SK-N-SH (cell line): ENCODE results near the gene ZNF491.

Experiments
- CTCF ChIP-seq: fragments of 200-600 bp; sonication (generic); IDR thresholded peaks from 2 replicates; pipeline ENCODE4 v1.6.1; 2017; ENCODE audit warnings: antibody characterized with exemption, mild to moderate bottlenecking, moderate library complexity
- FOXJ3 ChIP-seq: sonication (generic); formaldehyde crosslinking; IDR thresholded peaks from 2 replicates; pipeline ENCODE4 v1.5.1; 2020; ENCODE audit warnings: mild to moderate bottlenecking, missing genetic modification reagents
- GABPA ChIP-seq: IDR thresholded peaks from 2 replicates; pipeline ENCODE4 v1.4.0; 2012; ENCODE audit warnings: low read depth, mild to moderate bottlenecking
- JUND ChIP-seq: IDR thresholded peaks from 2 replicates; pipeline ENCODE4 v1.4.0; 2012
- MAX ChIP-seq: IDR thresholded peaks from 2 replicates; pipeline ENCODE4 v1.4.0; 2012; ENCODE audit warnings: low read depth
- NFIC ChIP-seq: IDR thresholded peaks from 2 replicates; pipeline ENCODE4 v1.4.0; 2012; ENCODE audit warnings: borderline replicate concordance
- POLR2AphosphoS5 ChIP-seq: IDR thresholded peaks from 2 replicates; pipeline ENCODE4 v1.6.1; 2012; ENCODE audit warnings: low read depth, low read length
- TAF1 ChIP-seq: IDR thresholded peaks from 2 replicates; pipeline ENCODE4 v1.6.1; 2012; ENCODE audit warnings: low read depth, mild to moderate bottlenecking, low read length, moderate library complexity, borderline replicate concordance
- YY1 ChIP-seq: IDR thresholded peaks from 2 replicates; pipeline ENCODE4 v1.4.0; 2012; ENCODE audit warnings: low read depth, mild to moderate bottlenecking

- TF ChIP-seq POLR2AphosphoS5 (peak; percentile 86), CTCF (peak; percentile 41; the same call in 1 of the 2 replicates), MAX (peak; percentile 15; the same call in 1 of the 2 replicates), TAF1 (peak; percentile 70), FOXJ3 (CRISPR knock-in tag) (no peak), JUND (no peak), YY1 (no peak), GABPA (no peak), NFIC (no peak)
Observed at GRCh38 chr19:11798391-11799330, at the start of gene ZNF491.
